ENCODE results near the gene ANKRD13B.

GRCh38 chr17:29630630-29631193 is 37.8 kb downstream of the ANKRD13B start:
- TF ChIP-seq CTCF (conservative IDR thresholded peaks at IDR 0.05) = no peak
- no peak for TF ChIP-seq ZFX (IDR thresholded peaks at IDR 0.05)
